Caki2 (cell line): ENCODE results near the gene VWA5A. TPM values are rescaled to one million over a fixed set of nuclear protein-coding genes. Genes with fewer than 3 reads are reported as not detected.
A peak's percentile ranks its signal among the peaks of the same experiment; 100 is the strongest.

ENCODE experiments used
- DNase-seq: peaks from one replicate; pipeline ENCODE4 v3.0.0-alpha.2; 2015; ENCODE audit warnings: low read depth
- in situ Hi-C: cut with HindIII; loops from 2 replicates; pipeline ENCODE4 v1.10.0; 2016; ENCODE audit warnings: low sequenced_read_pairs, low pct_unique_long_range_greater_than_20kb, mixed read lengths
- total RNA-seq: library from RNA; depleted of rRNA; stranded (reverse); fragments of >200 nt; shearing (Covaris generic); gene quantifications from 2 replicates; pipeline ENCODE4 v1.2.3, GENCODE V29; 2014; ENCODE audit warnings: low replicate concordance; rRNA removed

Gene VWA5A
- total RNA-seq, 1 experiment from 2014 or later: 6.9 TPM

DNA sequence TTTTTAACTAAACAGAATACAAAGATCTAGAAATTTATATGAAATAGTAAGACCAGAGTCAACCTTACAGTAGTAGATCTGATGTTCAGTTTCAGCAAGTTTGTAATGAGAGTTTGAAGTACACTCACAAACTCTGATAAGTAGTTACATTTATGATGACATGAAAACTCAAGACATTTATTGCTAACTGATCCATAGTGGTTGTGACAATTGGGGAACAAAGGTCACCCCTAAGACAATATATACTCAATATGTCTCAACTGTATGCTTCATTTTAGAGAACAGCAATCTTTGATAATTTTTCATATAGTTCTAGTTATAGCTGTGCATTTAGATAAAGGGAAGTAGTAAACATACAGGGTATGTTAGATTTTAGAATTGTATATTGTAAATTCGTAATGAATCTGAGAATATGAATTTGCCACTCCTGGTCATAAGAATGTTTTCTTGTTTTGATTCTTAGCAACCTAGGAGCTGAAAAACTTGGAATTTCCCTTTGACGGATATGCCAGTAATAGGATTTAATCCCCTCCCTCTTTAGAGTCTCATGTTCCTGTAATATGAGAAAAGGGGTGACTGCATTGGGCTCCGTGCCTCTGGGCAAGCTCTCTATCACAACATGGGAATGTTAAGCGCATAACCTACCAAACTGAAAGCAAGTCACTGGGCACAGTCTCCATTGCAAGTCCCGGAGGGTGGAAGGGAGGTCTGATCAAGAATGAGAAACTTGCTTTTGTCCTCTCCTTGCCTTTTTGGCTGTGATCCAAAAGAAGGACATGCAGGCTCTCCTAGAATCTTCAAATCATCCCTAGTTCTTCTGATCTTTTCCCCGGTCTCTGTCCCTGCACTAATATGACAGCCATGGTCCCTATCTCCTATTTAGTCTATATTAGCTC is 79.3 kb downstream of the VWA5A start:
- in situ Hi-C loops: no loop called here
- no peak for DNase-seq

- in situ Hi-C loops: no loop called here
- peak; percentile 28 for DNase-seq
Measured at GRCh38 chr11:124195189-124195734, 80.0 kb downstream of the VWA5A start.

Other genes starting within 250 kb of the VWA5A start
- gene TMEM225, start 229.8 kb upstream of the VWA5A start, total RNA-seq: not detected in 2 replicates
- not detected in 2 replicates for gene OR8D4, start 213.3 kb upstream of the VWA5A start, total RNA-seq
- not detected in 2 replicates for gene OR4D5, start 175.8 kb upstream of the VWA5A start, total RNA-seq
- not detected in 2 replicates for gene OR6T1, start 171.6 kb upstream of the VWA5A start, total RNA-seq
- gene OR10S1, start 137.7 kb upstream of the VWA5A start, total RNA-seq: not detected in 2 replicates
- not detected in 2 replicates for gene OR10G6, start 120.3 kb upstream of the VWA5A start, total RNA-seq
- gene OR10G4, start 102.5 kb upstream of the VWA5A start, total RNA-seq: not detected in 2 replicates
- gene OR10G9, start 92.4 kb upstream of the VWA5A start, total RNA-seq: not detected in 2 replicates
- not detected in 2 replicates for gene OR10G8, start 88.7 kb upstream of the VWA5A start, total RNA-seq
- gene OR10G7, start 74.1 kb upstream of the VWA5A start, total RNA-seq: not detected in 2 replicates
- not detected in 2 replicates for gene OR10D3, start 67.9 kb downstream of the VWA5A start, total RNA-seq
- gene OR8G1, start 125.6 kb downstream of the VWA5A start, total RNA-seq: not detected in 2 replicates
- not detected in 2 replicates for gene OR8G5, start 140.9 kb downstream of the VWA5A start, total RNA-seq
- gene OR8D1, start 198.5 kb downstream of the VWA5A start, total RNA-seq: not detected in 2 replicates
- not detected in 2 replicates for gene OR8D2, start 204.7 kb downstream of the VWA5A start, total RNA-seq